ENCODE data around the gene PTPN22.

PTPN22 gene

GRCh38 chr1:113802367-113803007 lies 69.0 kb downstream of the PTPN22 start:
- no peak for DNase-seq (ENCODE audit: low read depth in 2 of 2)

- DNase-seq (ENCODE audit: low read depth in 2 of 2), result no peak
These were observed 71.0 kb downstream of the PTPN22 start for GRCh38 chr1:113800487-113800886.

GRCh38 chr1:113797472-113797871 lies 74.0 kb downstream of the PTPN22 start:
- DNase-seq (ENCODE audit: low read depth in 2 of 2), result no peak

GRCh38 chr1:113793878-113794834 lies 77.4 kb downstream of the PTPN22 start:
- DNase-seq (ENCODE audit: low read depth in 2 of 2), result no peak

GRCh38 chr1:113792986-113793385 lies 78.5 kb downstream of the PTPN22 start:
- no peak for DNase-seq (ENCODE audit: low read depth in 2 of 2)

- no peak for DNase-seq (ENCODE audit: low read depth in 2 of 2)
These were observed 79.0 kb downstream of the PTPN22 start for GRCh38 chr1:113792471-113792870.

- DNase-seq (ENCODE audit: low read depth in 2 of 2), result no peak
These were observed 82.7 kb downstream of the PTPN22 start for GRCh38 chr1:113788802-113789201.

GRCh38 chr1:113787663-113788062 lies 83.8 kb downstream of the PTPN22 start:
- DNase-seq (ENCODE audit: low read depth in 2 of 2), result no peak

- no peak for DNase-seq (ENCODE audit: low read depth in 2 of 2)
These were observed 85.4 kb downstream of the PTPN22 start for GRCh38 chr1:113786069-113786468.

GRCh38 chr1:113784104-113784779 lies 87.3 kb downstream of the PTPN22 start:
- no peak for DNase-seq (ENCODE audit: low read depth in 2 of 2)

- DNase-seq (ENCODE audit: low read depth in 2 of 2), result no peak
These were observed 88.0 kb downstream of the PTPN22 start for GRCh38 chr1:113783254-113784103.

GRCh38 chr1:113782406-113782805 lies 89.1 kb downstream of the PTPN22 start:
- DNase-seq (ENCODE audit: low read depth in 2 of 2), result no peak

GRCh38 chr1:113780374-113781146 lies 91.0 kb downstream of the PTPN22 start:
- DNase-seq (ENCODE audit: low read depth in 2 of 2), result no peak

- DNase-seq (ENCODE audit: low read depth in 2 of 2), result no peak
These were observed 92.0 kb downstream of the PTPN22 start for GRCh38 chr1:113779542-113779941.

- no peak for DNase-seq (ENCODE audit: low read depth in 2 of 2)
These were observed 94.0 kb downstream of the PTPN22 start for GRCh38 chr1:113777561-113777960.

GRCh38 chr1:113770031-113770430 lies 101.5 kb downstream of the PTPN22 start:
- DNase-seq (ENCODE audit: low read depth in 2 of 2), result no peak

GRCh38 chr1:113769601-113769970 lies 101.9 kb downstream of the PTPN22 start:
- DNase-seq (ENCODE audit: low read depth in 2 of 2), result no peak

GRCh38 chr1:113768916-113769600 lies 102.5 kb downstream of the PTPN22 start:
- DNase-seq (ENCODE audit: low read depth in 2 of 2), result no peak

- no peak for DNase-seq (ENCODE audit: low read depth in 2 of 2)
These were observed 105.9 kb downstream of the PTPN22 start for GRCh38 chr1:113765306-113766230.
